Liver (tissue), 9 donors: ENCODE measurements around the gene SEMA4B. TPM values are rescaled to one million over a fixed set of nuclear protein-coding genes. Genes with fewer than 3 reads are reported as not detected.

Experiments used
- DNase-seq: peaks from one replicate; pipeline ENCODE4 v3.0.0-alpha.2; 2017; ENCODE audit warnings: low spot score
- H3K27ac ChIP-seq, 2 donors: one replicate each; pipeline ENCODE4 v1.7.0; 2013; ENCODE audit warnings: inconsistent platforms in 2 of 2, low read length in 2 of 2, control low read depth in 1 of 2, low read depth in 1 of 2, mild to moderate bottlenecking in 1 of 2
- H3K27me3 ChIP-seq, 4 donors: one replicate each; pipeline versions ENCODE4 v1.6.1 to v1.7.0; 2013; ENCODE audit warnings: low read length in 3 of 4, inconsistent platforms in 1 of 4, mild to moderate bottlenecking in 1 of 4, moderate library complexity in 1 of 4; ENCODE audit not compliant: control insufficient read depth in 4 of 4, insufficient read depth in 4 of 4
- H3K36me3 ChIP-seq, 4 donors: one replicate each; pipeline versions ENCODE4 v1.6.1 to v1.7.0; 2013; ENCODE audit warnings: low read length in 3 of 4, mild to moderate bottlenecking in 3 of 4, low read depth in 1 of 4, moderate library complexity in 1 of 4; ENCODE audit not compliant: control insufficient read depth in 4 of 4, insufficient read depth in 3 of 4
- H3K4me1 ChIP-seq, 4 donors: one replicate each; pipeline versions ENCODE4 v1.6.1 to v1.7.0; 2013; ENCODE audit warnings: low read length in 3 of 4, mild to moderate bottlenecking in 3 of 4, moderate library complexity in 1 of 4; ENCODE audit not compliant: control insufficient read depth in 4 of 4, insufficient read depth in 4 of 4
- H3K4me3 ChIP-seq, 3 donors: one replicate each; pipeline versions ENCODE4 v1.6.1 to v1.7.0; 2013; ENCODE audit warnings: low read length in 3 of 3, control low read depth in 1 of 3, low read depth in 1 of 3, mild to moderate bottlenecking in 1 of 3
- H3K9ac ChIP-seq, 2 donors: one replicate each; pipeline ENCODE4 v1.7.0; 2013; ENCODE audit warnings: low read length in 2 of 2, mild to moderate bottlenecking in 2 of 2, moderate library complexity in 2 of 2, control low read depth in 1 of 2, low read depth in 1 of 2
- H3K9me3 ChIP-seq, 4 donors: one replicate each; pipeline versions ENCODE4 v1.6.1 to v1.7.0; 2013; ENCODE audit warnings: low read length in 3 of 4; ENCODE audit not compliant: control insufficient read depth in 4 of 4
- CTCF ChIP-seq: fragments of 150-350 bp; IDR thresholded peaks from 2 replicates; pipeline ENCODE4 v1.5.1; 2017; ENCODE audit warnings: improper control_type of control experiment, low read depth, low read length; ENCODE audit not compliant: missing input control
- EGR1 ChIP-seq, 2 donors: IDR thresholded peaks; 2 replicates each; pipeline ENCODE4 v1.6.1; 2016 to 2018; ENCODE audit warnings: antibody characterized with exemption in 2 of 2, low read depth in 2 of 2
- FOXA1 ChIP-seq: IDR thresholded peaks from 2 replicates; pipeline ENCODE4 v1.6.1; 2016; ENCODE audit warnings: antibody characterized with exemption
- FOXA2 ChIP-seq: IDR thresholded peaks from 2 replicates; pipeline ENCODE4 v1.6.1; 2016; ENCODE audit warnings: antibody characterized with exemption
- GABPA ChIP-seq, 2 donors: IDR thresholded peaks in 1 of 2; conservative IDR thresholded peaks in 1 of 2; 2 replicates each; pipeline ENCODE4 v1.6.1; 2016; ENCODE audit warnings: antibody characterized with exemption in 2 of 2, mild to moderate bottlenecking in 1 of 2, moderate library complexity in 1 of 2
- HNF4A ChIP-seq, 2 donors: conservative IDR thresholded peaks; 2 replicates each; pipeline ENCODE4 v1.6.1; 2016; ENCODE audit warnings: antibody characterized with exemption in 2 of 2, mild to moderate bottlenecking in 2 of 2
- HNF4G ChIP-seq: IDR thresholded peaks from 2 replicates; pipeline ENCODE4 v1.6.1; 2016; ENCODE audit warnings: antibody characterized with exemption
- JUND ChIP-seq, 2 donors: IDR thresholded peaks; 2 replicates each; pipeline ENCODE4 v1.6.1; 2016; ENCODE audit warnings: antibody characterized with exemption in 2 of 2
- MAX ChIP-seq: IDR thresholded peaks from 2 replicates; pipeline ENCODE4 v1.6.1; 2016; ENCODE audit warnings: antibody characterized with exemption
- NR2F2 ChIP-seq: IDR thresholded peaks from 2 replicates; pipeline ENCODE4 v1.6.1; 2016; ENCODE audit warnings: antibody characterized with exemption
- RAD21 ChIP-seq, 2 donors: IDR thresholded peaks; 2 replicates each; pipeline ENCODE4 v1.6.1; 2016; ENCODE audit warnings: antibody characterized with exemption in 2 of 2, mild to moderate bottlenecking in 2 of 2
- RXRA ChIP-seq, 2 donors: IDR thresholded peaks; 2 replicates each; pipeline ENCODE4 v1.6.1; 2017 to 2018; ENCODE audit warnings: antibody characterized with exemption in 2 of 2, mild to moderate bottlenecking in 1 of 2
- SP1 ChIP-seq: IDR thresholded peaks from 2 replicates; pipeline ENCODE4 v1.6.1; 2018; ENCODE audit warnings: antibody characterized with exemption, mild to moderate bottlenecking
- TAF1 ChIP-seq: conservative IDR thresholded peaks from 2 replicates; pipeline ENCODE4 v1.6.1; 2016; ENCODE audit warnings: antibody characterized with exemption, mild to moderate bottlenecking
- YY1 ChIP-seq: IDR thresholded peaks from 2 replicates; pipeline ENCODE4 v1.6.1; 2016; ENCODE audit warnings: antibody characterized with exemption, mild to moderate bottlenecking
- ZBTB33 ChIP-seq: IDR thresholded peaks from 2 replicates; pipeline ENCODE4 v1.6.1; 2016; ENCODE audit warnings: antibody characterized with exemption
- WGBS: extraction: QIAGEN DNeasy Blood & Tissue Kit; methylation state at CpG from one replicate; pipeline ENCODE4 v1.1.7; 2013; 5-methylcytosine and 5-hydroxymethylcytosine counted together
- polyA plus RNA-seq, 2 donors: library from polyadenylated mRNA; stranded (reverse) in 1 of 2; unstranded in 1 of 2; fragments of 200-250 nt in 1 of 2; fragments of >200 nt in 1 of 2; fragmentation: Nextera tagmentation in 1 of 2; extraction: Ambion mirVana in 1 of 2; gene quantifications; one replicate each; pipeline versions ENCODE4 v1.2.1 to v1.2.3, GENCODE V29; 2013 to 2015
- total RNA-seq, 2 donors: library from RNA; depleted of rRNA; stranded (reverse); fragments of >200 nt; gene quantifications; one replicate each; pipeline ENCODE4 v1.2.3, GENCODE V29; 2014
- donor health status: healthy.
- donor health status: healthy.
- donor health status: healthy.
- donor health status: healthy.
- donor health status: healthy.

SEMA4B gene
- total and polyA plus RNA-seq, 4 donors = 14.3 to 52.2 (median 27.0) TPM

GRCh38 chr15:90223441-90224165 is 22.5 kb downstream of the SEMA4B start:
- no peak for TF ChIP-seq HNF4G
- TF ChIP-seq NR2F2 = no peak
- no peak for TF ChIP-seq RXRA (IDR thresholded peaks at IDR 0.05)
- no peak for TF ChIP-seq FOXA1
- TF ChIP-seq SP1 = no peak
- TF ChIP-seq YY1 = no peak
- TF ChIP-seq RAD21 (IDR thresholded peaks at IDR 0.05) = no peak
- no peak for TF ChIP-seq ZBTB33
- TF ChIP-seq HNF4A (conservative IDR thresholded peaks at IDR 0.05) = no peak
- no peak for TF ChIP-seq FOXA2
- TF ChIP-seq GABPA (IDR thresholded peaks at IDR 0.05 in 1 of 2, conservative IDR thresholded peaks at IDR 0.05 in 1 of 2) = no peak
- Histone ChIP-seq H3K36me3 (peaks cover 22 to 55% (median 42%) of the 10 kb centered on the region in 4 donors), H3K4me1 (peaks cover 0 to 13% (median 8%) of the 10 kb centered on the region in 4 donors), H3K27ac (no peak overlapping the region), H3K4me3 (no peak overlapping the region), H3K9me3 (no peaks in the 10 kb centered on the region), H3K27me3 (no peaks in the 10 kb centered on the region), H3K9ac (no peak overlapping the region)
- DNase-seq = no peak
- 95% methylated on average over 22 of the region's 22 CpGs for WGBS

GRCh38 chr15:90225047-90225446 is 23.9 kb downstream of the SEMA4B start:
- Histone ChIP-seq H3K36me3 (peaks cover 28 to 66% (median 50%) of the 10 kb centered on the region in 4 donors), H3K9ac (no peak overlapping the region), H3K27ac (no peak overlapping the region), H3K27me3 (no peaks in the 10 kb centered on the region), H3K9me3 (no peaks in the 10 kb centered on the region), H3K4me3 (no peak overlapping the region), H3K4me1 (peaks cover 1 to 22% (median 14%) of the 10 kb centered on the region in 4 donors)
- WGBS = 95% methylated on average over 17 of the region's 17 CpGs
- TF ChIP-seq SP1 (no peak), EGR1 (IDR thresholded peaks at IDR 0.05; ENCODE audit: low read depth in 2 of 2) (no peak), HNF4G (no peak), HNF4A (conservative IDR thresholded peaks at IDR 0.05) (no peak), TAF1 (no peak), FOXA2 (no peak), ZBTB33 (no peak), YY1 (no peak), GABPA (IDR thresholded peaks at IDR 0.05 in 1 of 2, conservative IDR thresholded peaks at IDR 0.05 in 1 of 2) (no peak), FOXA1 (no peak), RAD21 (IDR thresholded peaks at IDR 0.05) (no peak), RXRA (IDR thresholded peaks at IDR 0.05) (no peak), JUND (IDR thresholded peaks at IDR 0.05) (no peak), MAX (no peak), CTCF (no peak), NR2F2 (no peak)
- no peak for DNase-seq
